H1 (cell line): ENCODE results near the gene PRR33. TPM values are rescaled to one million over a fixed set of nuclear protein-coding genes. Genes with fewer than 3 reads are reported as not detected.

Experiments used
- EP300 ChIP-seq, 2 experiments: IDR thresholded peaks; 1 replicate in 1 of 2; 2 replicates in 1 of 2; pipeline ENCODE4 v1.6.1; 2011 to 2012; ENCODE audit warnings: low read depth in 2 of 2, low read length in 2 of 2, mild to moderate bottlenecking in 2 of 2, borderline replicate concordance in 1 of 2, inconsistent platforms in 1 of 2, moderate library complexity in 1 of 2
- PHF8 ChIP-seq: fragments of 200-600 bp; sonication (generic); conservative IDR thresholded peaks from 2 replicates; pipeline ENCODE4 v1.7.1; 2012; ENCODE audit warnings: low read depth, mild to moderate bottlenecking, inconsistent platforms, low read length, moderate library complexity
- POU5F1 ChIP-seq: IDR thresholded peaks from 2 replicates; pipeline ENCODE4 v1.6.1; 2011; ENCODE audit warnings: low read depth, mild to moderate bottlenecking, low read length, moderate library complexity
- SIX5 ChIP-seq: IDR thresholded peaks from 2 replicates; pipeline ENCODE4 v1.6.1; 2011; ENCODE audit warnings: mild to moderate bottlenecking, low read depth, low read length
- YY1 ChIP-seq: IDR thresholded peaks from 2 replicates; pipeline ENCODE4 v1.6.1; 2011; ENCODE audit warnings: low read depth, mild to moderate bottlenecking, low read length
- ZNF274 ChIP-seq: IDR thresholded peaks from 2 replicates; pipeline ENCODE4 v1.7.0; 2012; ENCODE audit warnings: low read length, borderline replicate concordance; ENCODE audit errors: extremely low read depth
- polyA plus RNA-seq, 7 experiments: library from polyadenylated mRNA; depleted of rRNA in 3 of 7; stranded (reverse) in 5 of 7; unstranded in 2 of 7; fragments of >200 nt in 5 of 7; fragments of 200-250 nt in 2 of 7; gene quantifications; 1 replicate in 5 of 7; 2 replicates in 1 of 7; 4 replicates in 1 of 7; pipeline versions ENCODE4 v1.2.1 to v1.2.3, GENCODE V29; 2011 to 2013; ENCODE audit warnings: missing spikeins in 2 of 7, mixed read lengths in 2 of 7
- total RNA-seq: library from RNA; stranded (reverse); fragmentation: NEBNext Ultra II Directional; extraction: Animal tissue kit (Norgen Biotek cat#: 25700); gene quantifications from 2 replicates; pipeline ENCODE4 v1.2.1, GENCODE V29; 2021

The PRR33 gene
- total and polyA plus RNA-seq, 2 of the 8 experiments (the other 6 are each of a cell fraction or from before 2014, with no cell fraction given): 0.02 TPM; not detected in 1

GRCh38 chr11:1909524-1909923, 17.8 kb upstream of the PRR33 start (continued):
- TF ChIP-seq EP300 (IDR thresholded peaks at IDR 0.05; ENCODE audit: borderline replicate concordance in 1 of 2, low read depth in 2 of 2, low read length in 2 of 2) (no peak), POU5F1 (no peak), PHF8 (no peak), SIX5 (no peak), YY1 (no peak), ZNF274 (no peak)
